GM12891 (cell line): Measurements from ENCODE around the gene B3GNT2.

ENCODE experiments used
- PAX5 ChIP-seq: IDR thresholded peaks from 2 replicates; pipeline ENCODE4 v1.6.1; 2011; ENCODE audit warnings: low read length, moderate library complexity, mild to moderate bottlenecking; ENCODE audit not compliant: insufficient read depth, severe bottlenecking
- POLR2A ChIP-seq: IDR thresholded peaks from 2 replicates; pipeline ENCODE4 v1.6.1; 2011; ENCODE audit warnings: low read depth, low read length, control low read depth
- POLR2AphosphoS5 ChIP-seq: IDR thresholded peaks from 2 replicates; pipeline ENCODE4 v1.6.1; 2011; ENCODE audit warnings: low read depth, low read length, control low read depth
- TAF1 ChIP-seq: IDR thresholded peaks from 2 replicates; pipeline ENCODE4 v1.6.1; 2011; ENCODE audit warnings: low read depth, low read length, control low read depth

GRCh38 chr2:62243983-62244382 is 48.1 kb downstream of the B3GNT2 start:
- no peak for TF ChIP-seq POLR2A
- no peak for TF ChIP-seq POLR2AphosphoS5
- TF ChIP-seq TAF1, result no peak
- TF ChIP-seq PAX5, result no peak
